Stimulated activated CD8-positive, alpha-beta memory T cell treated with anti-CD3 and anti-CD28 coated beads, Interleukin-2, amount 100 ng/mL, for 48 hours (primary cell): Measurements from ENCODE around the gene KRTAP4-4.
"Not testable (repeated sequence)": the region's sequence is repeated elsewhere in the genome, so short reads cannot be mapped to it uniquely, and the experiment has no call there.

Source experiments
- DNase-seq, 2 donors: peaks; one replicate each; pipeline ENCODE4 v3.0.0-alpha.2; 2020; ENCODE audit warnings: low read depth in 2 of 2

KRTAP4-4 gene

GRCh38 chr17:41160648-41161047 lies at the start of gene KRTAP4-4:
Gene KRTAP4-4 (minus strand): TSS chr17:41160748. CDS start chr17:41160691, 57 bp downstream.
- DNase-seq = no peak

GRCh38 chr17:41199421-41200078 lies 39.0 kb upstream of the KRTAP4-4 start:
- DNase-seq = no peak

- no peak for DNase-seq
These were observed 35.5 kb upstream of the KRTAP4-4 start for GRCh38 chr17:41196068-41196467.

GRCh38 chr17:41190328-41190727 lies 29.8 kb upstream of the KRTAP4-4 start:
- DNase-seq = no peak

GRCh38 chr17:41189837-41190318 lies 29.3 kb upstream of the KRTAP4-4 start, which contains the start of gene KRTAP9-1:
Gene KRTAP9-1 (plus strand): TSS chr17:41189887. CDS start chr17:41189887, 0 bp downstream.
- DNase-seq = not testable (repeated sequence)

- no peak for DNase-seq
These were observed 26.3 kb upstream of the KRTAP4-4 start for GRCh38 chr17:41186872-41187271.

- DNase-seq = no peak
These were observed 24.5 kb upstream of the KRTAP4-4 start for GRCh38 chr17:41185001-41185400.

- no peak for DNase-seq
These were observed 24.0 kb upstream of the KRTAP4-4 start, which contains the start of gene KRTAP4-1 for GRCh38 chr17:41184480-41184961. Gene KRTAP4-1 (minus strand): TSS chr17:41184911. CDS start chr17:41184854, 57 bp downstream.

GRCh38 chr17:41178843-41179616 lies 18.5 kb upstream of the KRTAP4-4 start:
- no peak for DNase-seq

GRCh38 chr17:41178341-41178740 lies 17.8 kb upstream of the KRTAP4-4 start:
- DNase-seq = no peak

- no peak for DNase-seq
These were observed 17.3 kb upstream of the KRTAP4-4 start, which contains the start of gene KRTAP4-2 for GRCh38 chr17:41177727-41178271. Gene KRTAP4-2 (minus strand): TSS chr17:41178221. CDS start chr17:41178164, 57 bp downstream.

GRCh38 chr17:41176744-41177387 lies 16.3 kb upstream of the KRTAP4-4 start:
- no peak for DNase-seq

GRCh38 chr17:41171886-41172285 lies 11.3 kb upstream of the KRTAP4-4 start:
- no peak for DNase-seq

- DNase-seq = no peak
These were observed 7.6 kb upstream of the KRTAP4-4 start, which contains the start of gene KRTAP4-3 for GRCh38 chr17:41168121-41168520. Gene KRTAP4-3 (minus strand): TSS chr17:41168221. CDS start chr17:41168172, 49 bp downstream.

GRCh38 chr17:41167561-41167960 lies 7.0 kb upstream of the KRTAP4-4 start:
- no peak for DNase-seq

GRCh38 chr17:41163828-41164227 lies 3.3 kb upstream of the KRTAP4-4 start:
- no peak for DNase-seq

- DNase-seq = not testable (repeated sequence)
These were observed 358 bp downstream of the KRTAP4-4 start for GRCh38 chr17:41160190-41160589.

GRCh38 chr17:41153856-41154255 lies 6.7 kb downstream of the KRTAP4-4 start:
- no peak for DNase-seq

GRCh38 chr17:41151525-41151924 lies 9.0 kb downstream of the KRTAP4-4 start:
- DNase-seq = no peak

GRCh38 chr17:41150026-41150425 lies 10.5 kb downstream of the KRTAP4-4 start:
- no peak for DNase-seq

- DNase-seq = no peak
These were observed 10.9 kb downstream of the KRTAP4-4 start, which contains the start of gene KRTAP4-5 for GRCh38 chr17:41149652-41149985. Gene KRTAP4-5 (minus strand): TSS chr17:41149825. CDS start chr17:41149767, 58 bp downstream.
